ENCODE measurements around the gene PKM.
"Not testable (repeated sequence)": the region's sequence is repeated elsewhere in the genome, so short reads cannot be mapped to it uniquely, and the experiment has no call there.

PKM gene

GRCh38 chr15:72172796-72173195 is 58.2 kb downstream of the PKM start:
- Histone ChIP-seq H3K36me3 (ENCODE audit: insufficient read depth, low read length) (no peaks in the 10 kb centered on the region), H3K9me3 (ENCODE audit: control insufficient read depth, insufficient read depth, low read length) (no peaks in the 10 kb centered on the region), H3K9ac (ENCODE audit: low read depth, low read length) (no peak overlapping the region), H3K4me1 (ENCODE audit: insufficient read depth, low read length) (peaks cover 12% of the 10 kb centered on the region)

- not testable (repeated sequence) for H3K36me3 ChIP-seq (ENCODE audit: insufficient read depth, low read length); H3K9ac ChIP-seq (ENCODE audit: low read depth, low read length); H3K9me3 ChIP-seq (ENCODE audit: control insufficient read depth, insufficient read depth, low read length)
- H3K4me1 ChIP-seq (ENCODE audit: insufficient read depth, low read length): peaks cover 12% of the 10 kb centered on the region
Observed at GRCh38 chr15:72171978-72172377, 59.0 kb downstream of the PKM start.

- H3K4me1 ChIP-seq (ENCODE audit: insufficient read depth, low read length): peaks cover 12% of the 10 kb centered on the region
- H3K9me3 ChIP-seq (ENCODE audit: control insufficient read depth, insufficient read depth, low read length): no peaks in the 10 kb centered on the region
- no peak overlapping the region for H3K9ac ChIP-seq (ENCODE audit: low read depth, low read length)
- H3K36me3 ChIP-seq (ENCODE audit: insufficient read depth, low read length): no peaks in the 10 kb centered on the region
Observed at GRCh38 chr15:72170691-72171090, 60.3 kb downstream of the PKM start.

- Histone ChIP-seq H3K9me3 (ENCODE audit: control insufficient read depth, insufficient read depth, low read length) (no peaks in the 10 kb centered on the region), H3K9ac (ENCODE audit: low read depth, low read length) (no peak overlapping the region), H3K4me1 (ENCODE audit: insufficient read depth, low read length) (peaks cover 12% of the 10 kb centered on the region), H3K36me3 (ENCODE audit: insufficient read depth, low read length) (no peaks in the 10 kb centered on the region)
Observed at GRCh38 chr15:72169921-72170611, 60.9 kb downstream of the PKM start.

- no peak overlapping the region for H3K9ac ChIP-seq (ENCODE audit: low read depth, low read length)
- no peaks in the 10 kb centered on the region for H3K36me3 ChIP-seq (ENCODE audit: insufficient read depth, low read length)
- peaks cover 12% of the 10 kb centered on the region for H3K4me1 ChIP-seq (ENCODE audit: insufficient read depth, low read length)
- H3K9me3 ChIP-seq (ENCODE audit: control insufficient read depth, insufficient read depth, low read length): no peaks in the 10 kb centered on the region
Observed at GRCh38 chr15:72169236-72169920, 61.6 kb downstream of the PKM start.

- Histone ChIP-seq H3K9ac (ENCODE audit: low read depth, low read length) (no peak overlapping the region), H3K9me3 (ENCODE audit: control insufficient read depth, insufficient read depth, low read length) (no peaks in the 10 kb centered on the region), H3K36me3 (ENCODE audit: insufficient read depth, low read length) (no peaks in the 10 kb centered on the region), H3K4me1 (ENCODE audit: insufficient read depth, low read length) (peaks cover 12% of the 10 kb centered on the region)
Observed at GRCh38 chr15:72168808-72169190, 62.2 kb downstream of the PKM start.

GRCh38 chr15:72168131-72168807 is 62.7 kb downstream of the PKM start:
- Histone ChIP-seq H3K9me3 (ENCODE audit: control insufficient read depth, insufficient read depth, low read length) (no peaks in the 10 kb centered on the region), H3K36me3 (ENCODE audit: insufficient read depth, low read length) (no peaks in the 10 kb centered on the region), H3K9ac (ENCODE audit: low read depth, low read length) (no peak overlapping the region), H3K4me1 (ENCODE audit: insufficient read depth, low read length) (peaks cover 12% of the 10 kb centered on the region)

GRCh38 chr15:72167445-72167844 is 63.5 kb downstream of the PKM start:
- no peaks in the 10 kb centered on the region for H3K9me3 ChIP-seq (ENCODE audit: control insufficient read depth, insufficient read depth, low read length)
- no peaks in the 10 kb centered on the region for H3K36me3 ChIP-seq (ENCODE audit: insufficient read depth, low read length)
- no peak overlapping the region for H3K9ac ChIP-seq (ENCODE audit: low read depth, low read length)
- H3K4me1 ChIP-seq (ENCODE audit: insufficient read depth, low read length): peaks cover 12% of the 10 kb centered on the region

- H3K9me3 ChIP-seq (ENCODE audit: control insufficient read depth, insufficient read depth, low read length): no peaks in the 10 kb centered on the region
- H3K9ac ChIP-seq (ENCODE audit: low read depth, low read length): no peak overlapping the region
- no peaks in the 10 kb centered on the region for H3K36me3 ChIP-seq (ENCODE audit: insufficient read depth, low read length)
- peaks cover 12% of the 10 kb centered on the region for H3K4me1 ChIP-seq (ENCODE audit: insufficient read depth, low read length)
Observed at GRCh38 chr15:72166716-72167417, 64.1 kb downstream of the PKM start.

- H3K9ac ChIP-seq (ENCODE audit: low read depth, low read length): no peak overlapping the region
Observed at GRCh38 chr15:72163719-72164118, 67.3 kb downstream of the PKM start.

GRCh38 chr15:72162569-72162968 is 68.4 kb downstream of the PKM start:
- Histone ChIP-seq H3K4me1 (ENCODE audit: insufficient read depth, low read length) (no peaks in the 10 kb centered on the region), H3K36me3 (ENCODE audit: insufficient read depth, low read length) (no peaks in the 10 kb centered on the region), H3K9ac (ENCODE audit: low read depth, low read length) (no peak overlapping the region), H3K9me3 (ENCODE audit: control insufficient read depth, insufficient read depth, low read length) (no peaks in the 10 kb centered on the region)

More at GRCh38 chr15:72163719-72164118, 67.3 kb downstream of the PKM start:
- H3K4me1 ChIP-seq (ENCODE audit: insufficient read depth, low read length): peaks cover 8% of the 10 kb centered on the region
- H3K36me3 ChIP-seq (ENCODE audit: insufficient read depth, low read length): no peaks in the 10 kb centered on the region
- no peaks in the 10 kb centered on the region for H3K9me3 ChIP-seq (ENCODE audit: control insufficient read depth, insufficient read depth, low read length)

GRCh38 chr15:72161361-72162132 is 69.4 kb downstream of the PKM start:
- H3K9me3 ChIP-seq (ENCODE audit: control insufficient read depth, insufficient read depth, low read length): no peaks in the 10 kb centered on the region

GRCh38 chr15:72160696-72161245 is 70.2 kb downstream of the PKM start:
- Histone ChIP-seq H3K4me1 (ENCODE audit: insufficient read depth, low read length) (no peaks in the 10 kb centered on the region), H3K9me3 (ENCODE audit: control insufficient read depth, insufficient read depth, low read length) (no peaks in the 10 kb centered on the region), H3K36me3 (ENCODE audit: insufficient read depth, low read length) (no peaks in the 10 kb centered on the region), H3K9ac (ENCODE audit: low read depth, low read length) (no peak overlapping the region)

More at GRCh38 chr15:72161361-72162132, 69.4 kb downstream of the PKM start:
- H3K4me1 ChIP-seq (ENCODE audit: insufficient read depth, low read length): no peaks in the 10 kb centered on the region
- H3K9ac ChIP-seq (ENCODE audit: low read depth, low read length): no peak overlapping the region
- H3K36me3 ChIP-seq (ENCODE audit: insufficient read depth, low read length): no peaks in the 10 kb centered on the region

Measured in ES-I3 (cell line).